Measurements from ENCODE around the gene MRTFB.
"Not testable (repeated sequence)": the region's sequence is repeated elsewhere in the genome, so short reads cannot be mapped to it uniquely, and the experiment has no call there.

MRTFB gene

GRCh38 chr16:14140923-14141322 lies 69.8 kb downstream of the MRTFB start:
- DNase-seq: peak; percentile 37 to 78

GRCh38 chr16:14146445-14146844 lies 75.3 kb downstream of the MRTFB start:
- no peak for DNase-seq

- no peak for DNase-seq
These were observed 76.9 kb downstream of the MRTFB start for GRCh38 chr16:14148016-14148415.

GRCh38 chr16:14148569-14148968 lies 77.5 kb downstream of the MRTFB start:
- no peak for DNase-seq

GRCh38 chr16:14150796-14151195 lies 79.7 kb downstream of the MRTFB start:
- DNase-seq: no peak

- no peak for DNase-seq
These were observed 80.3 kb downstream of the MRTFB start for GRCh38 chr16:14151256-14152030.

- DNase-seq: no peak
These were observed 84.6 kb downstream of the MRTFB start for GRCh38 chr16:14155572-14156190.

- DNase-seq: no peak
These were observed 94.0 kb downstream of the MRTFB start for GRCh38 chr16:14164916-14165662.

GRCh38 chr16:14168146-14168545 lies 97.0 kb downstream of the MRTFB start:
- DNase-seq: no peak

GRCh38 chr16:14172200-14172809 lies 101.2 kb downstream of the MRTFB start:
- DNase-seq: no peak

GRCh38 chr16:14175086-14175485 lies 104.0 kb downstream of the MRTFB start:
- DNase-seq: no peak

GRCh38 chr16:14177704-14178103 lies 106.6 kb downstream of the MRTFB start:
- DNase-seq: no peak

GRCh38 chr16:14179116-14179515 lies 108.0 kb downstream of the MRTFB start:
- no peak for DNase-seq

GRCh38 chr16:14180481-14180944 lies 109.4 kb downstream of the MRTFB start:
- DNase-seq: peak; percentile 22 to 80

GRCh38 chr16:14181371-14182050 lies 110.4 kb downstream of the MRTFB start:
- peak; percentile 67 to 83 for DNase-seq

GRCh38 chr16:14182999-14183398 lies 111.9 kb downstream of the MRTFB start:
- DNase-seq: no peak

- not testable (repeated sequence) for DNase-seq
These were observed 112.8 kb downstream of the MRTFB start for GRCh38 chr16:14183962-14184361.

GRCh38 chr16:14186007-14186794 lies 115.1 kb downstream of the MRTFB start:
- DNase-seq: peak; percentile 13

GRCh38 chr16:14186795-14187221 lies 115.7 kb downstream of the MRTFB start:
- no peak for DNase-seq

- DNase-seq: no peak
These were observed 116.6 kb downstream of the MRTFB start for GRCh38 chr16:14187517-14188338.

All from inflammatory macrophage treated with lipopolysaccharide for 1 hour (primary cell).